ENCODE data around the gene MIPOL1. TPM values are rescaled to one million over a fixed set of nuclear protein-coding genes. Genes with fewer than 3 reads are reported as not detected.

MIPOL1 gene
- total RNA-seq, 2 donors from 2014 or later: 8.6 to 27.0 TPM

DNA sequence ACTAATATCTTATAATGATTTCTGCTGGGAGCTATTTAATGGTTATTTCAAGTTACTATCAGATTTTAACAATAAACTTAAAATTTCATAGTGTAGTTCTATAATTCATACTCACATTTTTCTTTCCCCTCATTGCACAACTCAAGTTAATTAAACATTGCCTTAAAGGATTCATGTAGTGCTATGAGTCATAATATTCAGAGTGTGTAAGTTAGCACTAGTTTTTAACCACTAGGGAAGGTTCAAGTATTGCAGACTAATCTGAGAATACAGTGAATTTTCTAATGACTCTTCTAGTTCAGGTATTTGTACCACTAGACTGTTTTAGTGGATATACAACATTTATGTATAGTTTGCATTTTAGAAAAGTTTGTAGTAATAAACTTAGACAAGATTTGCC is 347.4 kb downstream of the MIPOL1 start:
- DNase-seq (no peak), ATAC-seq (no peak)
- Histone ChIP-seq H3K36me3 (replicated peaks in 1 of 2; ENCODE audit: insufficient read depth in 1 of 2, low read depth in 2 of 2) (no peaks in the 10 kb centered on the region), H3K27ac (no peak overlapping the region), H3K4me1 (peaks cover 8% of the 10 kb centered on the region), H3K9me3 (no peaks in the 10 kb centered on the region), H3K27me3 (no peaks in the 10 kb centered on the region), H3K4me3 (no peak overlapping the region)
- intact Hi-C loops (cut with DNase I): no loop called here
- TF ChIP-seq, protein P1, sequence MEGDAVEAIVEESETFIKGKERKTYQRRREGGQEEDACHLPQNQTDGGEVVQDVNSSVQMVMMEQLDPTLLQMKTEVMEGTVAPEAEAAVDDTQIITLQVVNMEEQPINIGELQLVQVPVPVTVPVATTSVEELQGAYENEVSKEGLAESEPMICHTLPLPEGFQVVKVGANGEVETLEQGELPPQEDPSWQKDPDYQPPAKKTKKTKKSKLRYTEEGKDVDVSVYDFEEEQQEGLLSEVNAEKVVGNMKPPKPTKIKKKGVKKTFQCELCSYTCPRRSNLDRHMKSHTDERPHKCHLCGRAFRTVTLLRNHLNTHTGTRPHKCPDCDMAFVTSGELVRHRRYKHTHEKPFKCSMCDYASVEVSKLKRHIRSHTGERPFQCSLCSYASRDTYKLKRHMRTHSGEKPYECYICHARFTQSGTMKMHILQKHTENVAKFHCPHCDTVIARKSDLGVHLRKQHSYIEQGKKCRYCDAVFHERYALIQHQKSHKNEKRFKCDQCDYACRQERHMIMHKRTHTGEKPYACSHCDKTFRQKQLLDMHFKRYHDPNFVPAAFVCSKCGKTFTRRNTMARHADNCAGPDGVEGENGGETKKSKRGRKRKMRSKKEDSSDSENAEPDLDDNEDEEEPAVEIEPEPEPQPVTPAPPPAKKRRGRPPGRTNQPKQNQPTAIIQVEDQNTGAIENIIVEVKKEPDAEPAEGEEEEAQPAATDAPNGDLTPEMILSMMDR (IDR thresholded peaks at IDR 0.05): no peak
- no peak for TF ChIP-seq POLR2A (IDR thresholded peaks at IDR 0.05)

DNA sequence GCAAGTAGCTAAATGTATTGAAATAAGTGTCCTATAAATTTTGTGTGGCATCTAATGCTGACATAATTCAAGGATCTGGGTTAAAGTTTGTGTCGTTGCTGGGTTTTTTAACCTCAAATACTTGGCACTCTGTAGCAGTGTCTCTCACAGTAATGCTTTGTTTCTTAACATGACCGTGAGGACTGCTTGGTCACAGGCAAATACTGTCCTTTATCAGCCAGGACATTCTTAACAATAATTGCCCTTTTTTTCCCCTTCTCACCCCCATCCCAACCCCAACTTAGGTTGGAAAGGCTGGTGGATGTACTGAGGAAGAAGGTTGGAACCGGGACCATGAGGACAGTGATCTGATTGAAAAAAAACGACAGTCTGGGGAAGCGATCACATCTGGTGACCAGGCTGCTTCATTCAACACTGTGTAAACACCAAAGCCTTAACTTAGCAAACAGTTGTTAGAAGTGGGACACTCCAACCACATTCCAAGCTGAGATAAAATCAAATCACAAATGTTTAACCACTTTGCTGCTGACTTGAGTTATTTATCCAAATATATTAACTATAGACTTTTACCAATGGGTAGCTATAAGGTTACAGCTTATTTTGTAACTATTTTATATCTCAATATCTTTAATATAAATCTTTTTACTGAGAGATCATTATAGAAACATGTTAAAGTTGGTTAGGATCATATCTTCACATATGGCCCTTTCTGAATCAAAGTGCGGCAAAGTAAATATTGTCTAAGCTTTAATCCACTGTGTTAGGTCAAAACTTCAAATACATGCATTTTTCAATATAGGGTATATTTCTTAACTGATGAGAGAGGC is 349.1 kb downstream of the MIPOL1 start:
- Histone ChIP-seq H3K4me1 (peaks cover 8% of the 10 kb centered on the region), H3K27me3 (no peaks in the 10 kb centered on the region), H3K36me3 (replicated peaks in 1 of 2; ENCODE audit: insufficient read depth in 1 of 2, low read depth in 2 of 2) (no peaks in the 10 kb centered on the region), H3K9me3 (no peaks in the 10 kb centered on the region), H3K4me3 (no peak overlapping the region), H3K27ac (no peak overlapping the region)
- WGBS, 2 donors: 20 to 23% methylated on average over 6 of the region's 6 CpGs
- DNase-seq: no peak
- intact Hi-C loops (cut with DNase I): no loop called here
- TF ChIP-seq POLR2A (IDR thresholded peaks at IDR 0.05): no peak
- TF ChIP-seq, protein P1 (IDR thresholded peaks at IDR 0.05): no peak
- ATAC-seq: no peak

DNA sequence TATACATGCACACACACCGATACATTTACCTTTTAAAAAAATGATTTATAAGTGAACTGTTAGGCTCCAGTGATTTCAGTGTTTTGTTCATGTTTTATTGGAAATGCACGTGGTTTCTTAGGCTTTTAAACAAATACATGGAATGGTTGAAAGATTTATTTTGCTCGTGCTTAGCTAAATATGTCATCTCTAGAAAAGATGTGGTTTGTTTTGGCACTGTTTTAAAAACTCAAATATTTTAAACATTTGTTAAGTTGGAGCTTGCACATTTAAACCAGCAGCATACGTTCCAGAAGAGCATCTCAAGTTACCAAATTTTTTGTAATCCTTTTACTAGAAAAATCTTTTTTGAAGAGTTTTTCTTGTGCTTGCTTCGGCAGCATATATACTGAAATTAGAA is 352.8 kb downstream of the MIPOL1 start:
- Histone ChIP-seq H3K27me3 (no peaks in the 10 kb centered on the region), H3K4me1 (peaks cover 8% of the 10 kb centered on the region), H3K27ac (no peak overlapping the region), H3K4me3 (no peak overlapping the region), H3K9me3 (no peaks in the 10 kb centered on the region), H3K36me3 (replicated peaks in 1 of 2; ENCODE audit: insufficient read depth in 1 of 2, low read depth in 2 of 2) (no peaks in the 10 kb centered on the region)
- TF ChIP-seq, protein P1 (IDR thresholded peaks at IDR 0.05): no peak
- DNase-seq (no peak), ATAC-seq (no peak)
- intact Hi-C loops (cut with DNase I): no loop called here
- WGBS, 2 donors: 56 to 66% methylated on average over 5 of the region's 5 CpGs

DNA sequence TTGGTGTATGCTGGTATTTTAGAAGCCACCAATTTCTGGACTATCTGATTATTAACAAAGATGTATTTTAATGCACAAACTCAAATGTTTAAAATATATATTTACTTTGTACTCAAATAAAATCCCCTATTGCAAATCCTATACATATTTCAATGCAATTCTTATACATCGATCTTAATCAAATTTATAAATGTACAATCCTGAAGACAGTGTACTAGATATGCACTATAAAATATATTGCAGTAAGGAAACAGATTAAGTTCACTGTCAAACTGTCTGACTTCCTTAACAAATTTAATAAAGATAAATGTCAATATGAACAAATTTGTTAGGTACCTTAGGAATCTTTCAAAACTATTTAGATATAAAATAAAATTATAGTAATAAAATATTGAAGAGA is 353.4 kb downstream of the MIPOL1 start:
- Histone ChIP-seq H3K27ac (no peak overlapping the region), H3K36me3 (replicated peaks in 1 of 2; ENCODE audit: insufficient read depth in 1 of 2, low read depth in 2 of 2) (no peaks in the 10 kb centered on the region), H3K27me3 (no peaks in the 10 kb centered on the region), H3K4me3 (no peak overlapping the region), H3K9me3 (no peaks in the 10 kb centered on the region), H3K4me1 (peaks cover 8% of the 10 kb centered on the region)
- intact Hi-C loops (cut with DNase I): no loop called here
- no peak for DNase-seq
- TF ChIP-seq POLR2A (IDR thresholded peaks at IDR 0.05): no peak
- TF ChIP-seq, protein P1 (IDR thresholded peaks at IDR 0.05): no peak
- 81 to 85% methylated on average over 1 of the region's 1 CpG for WGBS, 2 donors
- ATAC-seq: no peak
